SW480 (cell line): ENCODE results near the gene VEZF1.
A peak's percentile ranks its signal among the peaks of the same experiment; 100 is the strongest.
"Not testable (repeated sequence)": the region's sequence is repeated elsewhere in the genome, so short reads cannot be mapped to it uniquely, and the experiment has no call there.

Experiments used
- DNase-seq: peaks from one replicate; pipeline ENCODE4 v3.0.0-alpha.2; 2016; ENCODE audit warnings: low spot score

The VEZF1 gene

DNA sequence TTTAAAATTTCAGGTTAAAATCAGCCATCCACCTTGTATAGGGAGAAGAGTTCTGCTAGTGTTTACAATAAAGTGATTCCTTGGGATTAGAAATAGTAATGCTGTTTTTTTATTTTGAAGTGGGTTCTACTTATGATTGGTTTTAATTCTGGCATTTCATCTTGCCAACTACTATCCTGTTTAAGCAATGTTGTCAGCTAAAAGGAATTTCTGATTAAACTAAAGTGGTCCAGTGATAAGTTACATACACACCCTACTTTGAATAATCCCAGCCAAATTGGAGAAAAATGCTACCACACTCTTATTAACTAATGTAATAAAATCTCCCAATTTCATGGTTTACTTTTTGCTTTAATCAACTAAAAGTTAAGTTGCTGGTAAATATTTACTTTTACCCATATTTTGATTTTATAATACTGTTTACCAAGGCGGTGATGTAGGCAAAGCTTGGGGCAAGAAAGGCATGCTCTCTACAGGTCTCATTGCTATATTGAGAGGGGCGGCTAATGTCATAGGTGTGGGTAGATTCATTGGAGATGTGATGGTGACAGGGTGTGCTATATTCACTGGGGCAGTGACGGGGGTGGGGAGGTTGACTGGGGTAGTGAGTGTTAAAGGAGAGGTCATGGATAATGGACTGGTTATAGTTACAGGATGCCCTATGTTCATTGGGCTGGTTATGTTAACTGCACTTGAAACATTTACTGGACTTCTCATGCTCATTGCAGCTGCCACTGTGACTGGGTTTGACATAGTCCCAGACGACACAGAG lies 13.8 kb downstream of the VEZF1 start:
- DNase-seq = not testable (repeated sequence)

DNA sequence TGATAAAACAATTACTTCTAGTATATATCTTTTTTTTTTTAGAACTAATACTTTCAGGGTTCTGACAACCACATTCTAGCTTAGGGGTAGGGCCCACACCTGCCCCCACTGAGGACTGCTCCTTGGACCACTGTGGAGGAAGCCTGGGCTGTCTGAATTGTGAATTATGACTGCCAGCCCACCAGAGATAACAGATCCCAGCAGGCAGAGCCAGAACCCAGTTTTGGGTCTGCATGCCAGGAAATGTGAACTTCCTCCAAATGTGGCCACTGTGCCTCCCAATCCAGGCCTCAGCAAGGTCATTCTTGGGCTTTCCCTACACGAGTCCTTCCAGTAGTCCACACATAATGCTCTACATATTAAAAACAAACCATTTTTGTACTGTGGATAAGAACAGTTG lies 15.9 kb downstream of the VEZF1 start:
- DNase-seq = no peak

GRCh38 chr17:57971572-57971971 lies 16.5 kb downstream of the VEZF1 start:
- no peak for DNase-seq

DNA sequence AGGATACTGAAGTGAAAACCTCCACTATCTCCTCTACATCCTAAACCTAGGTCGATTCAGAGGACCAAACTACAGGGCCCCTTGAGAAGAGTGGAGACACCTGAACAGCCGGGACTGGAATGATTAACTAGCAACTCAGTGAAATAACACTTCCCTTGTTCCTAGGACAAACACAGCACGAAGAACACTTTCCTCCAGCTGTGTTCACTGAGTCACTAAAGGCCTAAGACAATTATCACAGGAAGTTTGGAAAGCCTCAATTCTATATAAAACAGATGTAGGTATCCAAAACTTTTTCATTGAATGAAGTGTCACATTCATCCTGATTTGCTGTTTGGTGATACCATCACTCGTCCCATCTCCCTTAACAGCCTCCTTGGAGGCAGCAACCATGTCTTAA lies 17.3 kb downstream of the VEZF1 start:
- no peak for DNase-seq

DNA sequence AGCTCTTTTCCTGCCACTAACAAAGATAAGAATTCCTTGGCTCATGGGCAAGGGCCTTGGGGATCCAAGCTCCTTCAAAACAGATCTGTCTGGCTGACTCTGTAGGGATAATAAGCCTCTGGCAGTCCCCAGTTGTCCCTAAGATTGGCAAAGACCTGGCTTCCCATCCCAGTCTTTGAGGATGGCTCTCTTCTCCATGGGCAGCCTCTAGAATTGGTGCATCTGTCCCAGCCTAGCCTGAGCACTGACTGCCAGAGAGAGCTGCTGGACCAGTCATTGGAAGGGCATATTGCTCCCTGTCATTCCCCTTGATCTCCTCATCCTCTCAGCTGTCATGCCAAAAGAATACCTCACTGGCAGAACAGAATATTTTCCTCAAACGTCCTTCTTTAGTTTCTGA lies 19.6 kb downstream of the VEZF1 start:
- DNase-seq = no peak

- DNase-seq = no peak
Observed at GRCh38 chr17:57966875-57967274, 21.2 kb downstream of the VEZF1 start.

DNA sequence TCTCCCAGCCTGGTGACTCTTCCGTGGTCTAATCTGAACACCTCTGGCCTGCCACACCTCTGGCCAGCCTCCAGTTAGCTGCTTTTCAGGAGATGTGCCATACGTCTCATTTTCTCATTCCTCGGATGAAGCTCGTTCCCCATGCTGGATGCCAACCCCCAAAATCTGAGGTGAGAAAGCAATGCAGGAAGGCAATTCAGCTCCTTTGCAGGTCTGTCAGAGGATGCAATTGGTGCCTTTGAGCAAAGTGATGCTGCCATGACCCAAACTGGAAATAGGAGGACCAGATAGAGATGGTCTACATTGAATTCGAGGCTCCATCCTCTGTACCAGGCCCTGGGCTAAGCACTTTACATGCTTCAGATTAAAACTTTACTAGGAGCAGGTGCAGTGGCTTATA lies 21.8 kb downstream of the VEZF1 start:
- DNase-seq = no peak

GRCh38 chr17:57965521-57966160 lies 22.4 kb downstream of the VEZF1 start:
- DNase-seq = no peak

GRCh38 chr17:57963149-57963511 lies 24.9 kb downstream of the VEZF1 start:
- DNase-seq = no peak

- DNase-seq = no peak
Observed at GRCh38 chr17:57962279-57963148, 25.5 kb downstream of the VEZF1 start.

GRCh38 chr17:57959929-57960328 lies 28.1 kb downstream of the VEZF1 start:
- DNase-seq = no peak

DNA sequence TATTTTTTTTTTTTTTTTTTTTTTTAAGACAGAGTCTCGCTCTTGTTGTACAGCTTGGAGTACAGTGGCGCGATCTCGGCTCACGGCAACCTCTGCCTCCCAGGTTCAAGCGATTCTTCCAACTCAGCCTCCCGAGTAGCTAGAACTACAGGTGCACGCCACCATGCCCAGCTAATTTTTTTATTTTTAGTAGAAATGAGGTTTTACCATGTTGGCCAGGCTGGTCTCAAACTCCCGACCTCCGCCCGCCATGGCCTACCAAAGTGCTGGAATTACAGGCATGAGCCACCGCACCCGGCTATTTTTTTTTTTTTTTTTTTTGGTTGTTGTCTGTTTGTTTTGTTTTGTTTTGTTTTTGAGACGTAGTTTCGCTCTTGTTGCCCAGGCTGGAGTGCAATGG lies 29.7 kb downstream of the VEZF1 start:
- not testable (repeated sequence) for DNase-seq

GRCh38 chr17:57957886-57958285 lies 30.2 kb downstream of the VEZF1 start:
- DNase-seq = no peak

DNA sequence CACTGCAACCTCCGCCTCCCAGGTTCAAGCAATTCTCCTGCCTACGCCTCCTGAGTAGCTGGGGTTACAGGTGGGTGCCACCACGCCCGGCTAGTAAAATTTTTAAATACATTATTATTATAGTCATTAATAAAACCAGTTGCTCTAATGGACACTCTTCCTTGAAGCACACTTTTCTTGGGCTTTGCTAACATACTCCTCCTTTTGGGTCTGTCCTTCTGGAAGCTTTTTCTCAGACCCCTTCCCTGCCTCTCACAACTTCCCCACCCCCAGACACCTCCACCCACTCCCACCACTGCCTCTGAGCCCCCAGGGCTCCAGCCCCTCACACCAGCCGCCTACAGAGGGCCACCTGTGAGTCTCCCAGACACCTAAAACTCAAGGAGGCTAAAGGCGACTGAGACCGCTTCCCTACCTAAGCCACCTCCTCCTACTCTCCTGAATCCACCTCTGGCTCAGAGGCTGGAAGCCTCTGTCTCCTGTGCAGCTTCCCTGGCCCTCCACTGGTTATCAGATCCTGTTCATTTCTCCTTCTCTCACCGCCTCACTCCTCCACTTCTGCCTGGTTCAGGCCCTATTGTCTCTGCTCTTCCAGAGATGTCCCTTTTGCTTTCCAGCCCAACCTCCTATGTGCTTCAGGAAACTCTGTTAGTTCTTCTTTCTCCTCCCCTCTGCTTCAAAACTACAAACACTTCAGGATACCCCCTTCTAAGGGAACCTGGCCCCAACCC lies 30.8 kb downstream of the VEZF1 start:
- no peak for DNase-seq

- DNase-seq = no peak
Observed at GRCh38 chr17:57956291-57957119, 31.5 kb downstream of the VEZF1 start.

- DNase-seq = no peak
Observed at GRCh38 chr17:57955183-57955931, 32.7 kb downstream of the VEZF1 start, which contains the start of gene CUEDC1. CUEDC1 (minus strand) TSS chr17:57955412; CDS start chr17:57885564, 69,848 bp downstream.

DNA sequence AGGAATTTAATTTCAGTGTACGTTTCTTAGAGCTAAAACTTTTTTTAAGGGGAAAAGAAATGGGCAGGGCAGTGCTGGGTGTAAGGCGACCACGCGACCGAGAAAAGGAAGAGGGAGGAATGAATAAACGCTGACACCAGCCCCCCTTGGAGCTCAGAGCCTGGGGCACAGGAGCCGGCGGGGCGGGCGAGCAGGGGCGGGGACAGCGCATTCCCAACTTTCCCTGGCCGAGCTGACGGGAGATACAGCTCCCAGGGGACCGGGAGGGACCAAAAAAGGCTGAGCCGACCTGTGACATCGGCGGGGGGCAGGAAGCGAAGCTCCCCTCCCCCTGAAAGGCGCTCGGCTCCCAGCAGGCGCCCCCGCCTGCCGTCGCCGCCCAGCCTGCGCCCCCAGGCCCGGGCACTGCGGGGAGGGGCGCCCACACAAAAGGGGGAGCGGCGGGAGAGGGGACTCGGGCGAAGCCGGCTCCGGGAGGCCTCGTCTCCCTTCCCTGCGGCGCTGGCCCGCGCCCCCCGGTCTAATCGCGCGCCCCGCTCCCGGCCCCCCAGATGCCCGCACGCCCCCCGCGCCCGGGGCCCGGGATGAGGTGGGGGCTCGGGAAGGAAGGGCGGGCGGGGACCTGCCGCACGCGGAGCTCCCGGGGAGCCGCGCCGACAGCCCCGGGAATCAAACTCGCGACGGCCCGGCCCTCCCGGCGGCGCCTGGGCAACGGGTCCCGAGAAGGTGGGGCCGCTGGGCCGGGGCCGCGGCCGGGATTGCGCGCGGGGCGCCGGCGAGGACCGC lies 33.5 kb downstream of the VEZF1 start:
- DNase-seq = peak; percentile 74

DNA sequence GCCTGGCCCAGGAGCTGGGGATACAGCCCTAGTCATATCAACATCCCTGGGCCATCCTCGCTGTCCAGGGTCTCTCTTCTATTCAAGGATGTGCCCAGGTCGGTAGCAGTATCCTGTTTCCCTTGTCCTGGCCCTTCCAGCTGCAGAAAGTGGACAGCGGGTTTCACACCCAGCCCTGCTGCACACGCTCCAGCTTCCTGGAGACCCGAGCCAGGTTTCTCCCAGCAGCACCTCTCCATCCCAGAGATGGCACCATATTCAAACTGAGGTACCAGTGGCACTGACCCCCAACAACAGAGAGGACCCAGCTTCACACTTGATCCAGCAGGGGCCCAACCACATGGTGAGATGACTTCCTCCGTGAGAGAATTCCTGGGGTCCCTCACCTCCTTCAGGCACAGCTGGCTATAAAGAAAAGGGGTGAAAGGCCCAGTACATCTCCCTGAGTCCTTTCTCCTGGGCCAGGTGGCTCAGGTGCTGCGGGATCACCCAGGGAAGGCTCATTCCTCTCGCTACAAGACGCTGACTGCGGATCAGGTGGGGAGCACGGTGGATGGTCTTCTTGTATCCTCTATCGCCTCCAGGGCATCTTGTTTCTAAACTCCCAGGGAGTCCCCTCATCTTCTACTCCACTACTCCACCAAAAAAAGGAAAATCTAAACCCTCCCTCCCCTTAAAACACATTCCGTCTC lies 34.2 kb downstream of the VEZF1 start:
- no peak for DNase-seq

DNA sequence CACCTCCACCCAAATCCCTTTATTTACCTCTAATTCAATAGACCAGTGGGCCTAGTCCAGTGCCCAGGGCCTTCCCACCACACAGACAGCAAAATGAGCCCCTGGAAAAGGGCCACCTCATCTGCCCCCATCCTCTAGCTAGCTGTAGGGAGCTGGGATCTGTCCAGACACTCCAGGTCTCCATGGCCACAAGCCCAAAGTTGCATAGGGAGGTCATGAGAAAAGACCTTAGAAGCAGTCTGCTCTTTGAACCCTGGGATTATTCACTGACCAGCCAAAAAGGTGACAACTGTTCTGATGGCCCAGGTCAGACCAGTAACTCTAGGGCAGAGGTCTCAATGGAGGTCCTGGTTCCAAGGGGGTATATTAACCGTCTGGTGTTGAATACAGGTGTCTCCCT lies 34.8 kb downstream of the VEZF1 start:
- no peak for DNase-seq
